ENCODE results near the gene FAM210A.

Gene FAM210A

GRCh38 chr18:13621886-13622619 is 104.3 kb downstream of the FAM210A start:
- no peak for DNase-seq (ENCODE audit: low read depth)

GRCh38 chr18:13621446-13621849 is 104.9 kb downstream of the FAM210A start:
- no peak for DNase-seq (ENCODE audit: low read depth)

- no peak for DNase-seq (ENCODE audit: low read depth)
Measured at GRCh38 chr18:13620818-13621445, 105.4 kb downstream of the FAM210A start.

- no peak for DNase-seq (ENCODE audit: low read depth)
Measured at GRCh38 chr18:13620206-13620672, 106.1 kb downstream of the FAM210A start.

- no peak for DNase-seq (ENCODE audit: low read depth)
Measured at GRCh38 chr18:13619505-13620205, 106.7 kb downstream of the FAM210A start.

- DNase-seq (ENCODE audit: low read depth): no peak
Measured at GRCh38 chr18:13618760-13619438, 107.5 kb downstream of the FAM210A start.

GRCh38 chr18:13617826-13618515 is 108.4 kb downstream of the FAM210A start:
- DNase-seq (ENCODE audit: low read depth): no peak

- DNase-seq (ENCODE audit: low read depth): no peak
Measured at GRCh38 chr18:13616525-13617035, 109.8 kb downstream of the FAM210A start.

- DNase-seq (ENCODE audit: low read depth): no peak
Measured at GRCh38 chr18:13616041-13616440, 110.3 kb downstream of the FAM210A start.

- DNase-seq (ENCODE audit: low read depth): no peak
Measured at GRCh38 chr18:13615432-13615861, 110.9 kb downstream of the FAM210A start.

GRCh38 chr18:13614641-13615288 is 111.6 kb downstream of the FAM210A start:
- DNase-seq (ENCODE audit: low read depth): no peak

GRCh38 chr18:13613591-13614501 is 112.5 kb downstream of the FAM210A start:
- no peak for DNase-seq (ENCODE audit: low read depth)

All from activated T-cell treated with anti-CD3 and anti-CD28 coated beads for 24 hours (primary cell).